ENCODE data around the gene SLC22A17. TPM values are rescaled to one million over a fixed set of nuclear protein-coding genes. Genes with fewer than 3 reads are reported as not detected.

The SLC22A17 gene
- total and polyA plus RNA-seq, 2 of the 8 experiments (the other 6 are each of a cell fraction or from before 2014, with no cell fraction given) = 43.0 to 49.0 TPM

- TF ChIP-seq, protein P1, sequence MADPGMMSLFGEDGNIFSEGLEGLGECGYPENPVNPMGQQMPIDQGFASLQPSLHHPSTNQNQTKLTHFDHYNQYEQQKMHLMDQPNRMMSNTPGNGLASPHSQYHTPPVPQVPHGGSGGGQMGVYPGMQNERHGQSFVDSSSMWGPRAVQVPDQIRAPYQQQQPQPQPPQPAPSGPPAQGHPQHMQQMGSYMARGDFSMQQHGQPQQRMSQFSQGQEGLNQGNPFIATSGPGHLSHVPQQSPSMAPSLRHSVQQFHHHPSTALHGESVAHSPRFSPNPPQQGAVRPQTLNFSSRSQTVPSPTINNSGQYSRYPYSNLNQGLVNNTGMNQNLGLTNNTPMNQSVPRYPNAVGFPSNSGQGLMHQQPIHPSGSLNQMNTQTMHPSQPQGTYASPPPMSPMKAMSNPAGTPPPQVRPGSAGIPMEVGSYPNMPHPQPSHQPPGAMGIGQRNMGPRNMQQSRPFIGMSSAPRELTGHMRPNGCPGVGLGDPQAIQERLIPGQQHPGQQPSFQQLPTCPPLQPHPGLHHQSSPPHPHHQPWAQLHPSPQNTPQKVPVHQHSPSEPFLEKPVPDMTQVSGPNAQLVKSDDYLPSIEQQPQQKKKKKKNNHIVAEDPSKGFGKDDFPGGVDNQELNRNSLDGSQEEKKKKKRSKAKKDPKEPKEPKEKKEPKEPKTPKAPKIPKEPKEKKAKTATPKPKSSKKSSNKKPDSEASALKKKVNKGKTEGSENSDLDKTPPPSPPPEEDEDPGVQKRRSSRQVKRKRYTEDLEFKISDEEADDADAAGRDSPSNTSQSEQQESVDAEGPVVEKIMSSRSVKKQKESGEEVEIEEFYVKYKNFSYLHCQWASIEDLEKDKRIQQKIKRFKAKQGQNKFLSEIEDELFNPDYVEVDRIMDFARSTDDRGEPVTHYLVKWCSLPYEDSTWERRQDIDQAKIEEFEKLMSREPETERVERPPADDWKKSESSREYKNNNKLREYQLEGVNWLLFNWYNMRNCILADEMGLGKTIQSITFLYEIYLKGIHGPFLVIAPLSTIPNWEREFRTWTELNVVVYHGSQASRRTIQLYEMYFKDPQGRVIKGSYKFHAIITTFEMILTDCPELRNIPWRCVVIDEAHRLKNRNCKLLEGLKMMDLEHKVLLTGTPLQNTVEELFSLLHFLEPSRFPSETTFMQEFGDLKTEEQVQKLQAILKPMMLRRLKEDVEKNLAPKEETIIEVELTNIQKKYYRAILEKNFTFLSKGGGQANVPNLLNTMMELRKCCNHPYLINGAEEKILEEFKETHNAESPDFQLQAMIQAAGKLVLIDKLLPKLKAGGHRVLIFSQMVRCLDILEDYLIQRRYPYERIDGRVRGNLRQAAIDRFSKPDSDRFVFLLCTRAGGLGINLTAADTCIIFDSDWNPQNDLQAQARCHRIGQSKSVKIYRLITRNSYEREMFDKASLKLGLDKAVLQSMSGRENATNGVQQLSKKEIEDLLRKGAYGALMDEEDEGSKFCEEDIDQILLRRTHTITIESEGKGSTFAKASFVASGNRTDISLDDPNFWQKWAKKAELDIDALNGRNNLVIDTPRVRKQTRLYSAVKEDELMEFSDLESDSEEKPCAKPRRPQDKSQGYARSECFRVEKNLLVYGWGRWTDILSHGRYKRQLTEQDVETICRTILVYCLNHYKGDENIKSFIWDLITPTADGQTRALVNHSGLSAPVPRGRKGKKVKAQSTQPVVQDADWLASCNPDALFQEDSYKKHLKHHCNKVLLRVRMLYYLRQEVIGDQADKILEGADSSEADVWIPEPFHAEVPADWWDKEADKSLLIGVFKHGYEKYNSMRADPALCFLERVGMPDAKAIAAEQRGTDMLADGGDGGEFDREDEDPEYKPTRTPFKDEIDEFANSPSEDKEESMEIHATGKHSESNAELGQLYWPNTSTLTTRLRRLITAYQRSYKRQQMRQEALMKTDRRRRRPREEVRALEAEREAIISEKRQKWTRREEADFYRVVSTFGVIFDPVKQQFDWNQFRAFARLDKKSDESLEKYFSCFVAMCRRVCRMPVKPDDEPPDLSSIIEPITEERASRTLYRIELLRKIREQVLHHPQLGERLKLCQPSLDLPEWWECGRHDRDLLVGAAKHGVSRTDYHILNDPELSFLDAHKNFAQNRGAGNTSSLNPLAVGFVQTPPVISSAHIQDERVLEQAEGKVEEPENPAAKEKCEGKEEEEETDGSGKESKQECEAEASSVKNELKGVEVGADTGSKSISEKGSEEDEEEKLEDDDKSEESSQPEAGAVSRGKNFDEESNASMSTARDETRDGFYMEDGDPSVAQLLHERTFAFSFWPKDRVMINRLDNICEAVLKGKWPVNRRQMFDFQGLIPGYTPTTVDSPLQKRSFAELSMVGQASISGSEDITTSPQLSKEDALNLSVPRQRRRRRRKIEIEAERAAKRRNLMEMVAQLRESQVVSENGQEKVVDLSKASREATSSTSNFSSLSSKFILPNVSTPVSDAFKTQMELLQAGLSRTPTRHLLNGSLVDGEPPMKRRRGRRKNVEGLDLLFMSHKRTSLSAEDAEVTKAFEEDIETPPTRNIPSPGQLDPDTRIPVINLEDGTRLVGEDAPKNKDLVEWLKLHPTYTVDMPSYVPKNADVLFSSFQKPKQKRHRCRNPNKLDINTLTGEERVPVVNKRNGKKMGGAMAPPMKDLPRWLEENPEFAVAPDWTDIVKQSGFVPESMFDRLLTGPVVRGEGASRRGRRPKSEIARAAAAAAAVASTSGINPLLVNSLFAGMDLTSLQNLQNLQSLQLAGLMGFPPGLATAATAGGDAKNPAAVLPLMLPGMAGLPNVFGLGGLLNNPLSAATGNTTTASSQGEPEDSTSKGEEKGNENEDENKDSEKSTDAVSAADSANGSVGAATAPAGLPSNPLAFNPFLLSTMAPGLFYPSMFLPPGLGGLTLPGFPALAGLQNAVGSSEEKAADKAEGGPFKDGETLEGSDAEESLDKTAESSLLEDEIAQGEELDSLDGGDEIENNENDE (IDR thresholded peaks at IDR 0.05; ENCODE audit: insufficient replicate concordance, low read length) = no peak
- no peak for TF ChIP-seq NRF1 (IDR thresholded peaks at IDR 0.05; ENCODE audit: low read depth, low read length)
- TF ChIP-seq EZH2 (IDR thresholded peaks at IDR 0.05; ENCODE audit: low read depth, low read length, severe bottlenecking) = no peak
- TF ChIP-seq CBX5 (IDR thresholded peaks at IDR 0.05; ENCODE audit: low read depth, low read length) = no peak
- no peak for TF ChIP-seq SP4 (IDR thresholded peaks at IDR 0.05; ENCODE audit: low read length)
- TF ChIP-seq GTF2F1 (IDR thresholded peaks at IDR 0.05; ENCODE audit: borderline replicate concordance, low read depth, low read length) = no peak
- no peak for TF ChIP-seq JUND (IDR thresholded peaks at IDR 0.05; ENCODE audit: low read length)
- no peak for TF ChIP-seq SIN3A (conservative IDR thresholded peaks at IDR 0.05 in 1 of 2, IDR thresholded peaks at IDR 0.05 in 1 of 2; ENCODE audit: low read depth in 1 of 2, low read length in 2 of 2)
- TF ChIP-seq TEAD4 (IDR thresholded peaks at IDR 0.05; ENCODE audit: low read depth, low read length) = no peak
- no peak for TF ChIP-seq SUZ12 (IDR thresholded peaks at IDR 0.05; ENCODE audit: low read length)
Measured at GRCh38 chr14:23297096-23297495, 55.6 kb downstream of the SLC22A17 start (continued).

All from H1 (cell line).